Measurements from ENCODE around the gene PTPRQ.

- no peak for TF ChIP-seq POLR2A (IDR thresholded peaks at IDR 0.05)
- TF ChIP-seq CTCF (IDR thresholded peaks at IDR 0.05) = no peak
Observed at GRCh38 chr12:80684077-80684495, 240.1 kb downstream of the PTPRQ start.

Data from suprapubic skin (tissue), 3 donors.